Measurements from ENCODE around the gene DNAJC16. TPM values are rescaled to one million over a fixed set of nuclear protein-coding genes. Genes with fewer than 3 reads are reported as not detected.

Gene DNAJC16
- total and polyA plus RNA-seq, 2 of the 4 experiments (the other 2 are of a cell fraction): 8.0 to 13.1 TPM

- H3K4me3 ChIP-seq (ENCODE audit: insufficient read depth, low read depth, low read length): peak within 1 kb of the TSS; percentile 4; the same call in 1 of the 2 replicates
- no peaks in the 10 kb centered on the region for H3K4me1 ChIP-seq (ENCODE audit: control insufficient read depth, insufficient read depth, low read length)
- no peaks in the 10 kb centered on the region for H4K20me1 ChIP-seq (ENCODE audit: insufficient read depth, low read length)
- H3K56ac ChIP-seq (ENCODE audit: extremely low read depth, insufficient read depth, low read length): no peak within 1 kb of the TSS
- H3K79me1 ChIP-seq (ENCODE audit: low read depth in 1 of 2, low read length in 2 of 2): no peaks in the 10 kb centered on the region
- no peaks in the 10 kb centered on the region for H3K9me1 ChIP-seq (ENCODE audit: insufficient read depth, low read length)
- peak within 1 kb of the TSS; percentile 61 for H2AK9ac ChIP-seq (replicated peaks; ENCODE audit: low read depth, low read length, poor library complexity)
- no peak within 1 kb of the TSS for H2BK15ac ChIP-seq (ENCODE audit: low read depth, low read length)
- DNase-seq: no peak
- no peak within 1 kb of the TSS for H3K14ac ChIP-seq (replicated peaks; ENCODE audit: low read depth, low read length)
- dilution Hi-C loops (cut with HindIII; ENCODE audit: low sequenced_read_pairs, unreplicated experiment): no loop called here
- no peak within 1 kb of the TSS; the same call in 1 of the 2 replicates for H4K5ac ChIP-seq (ENCODE audit: low read depth, low read length)
- H4K8ac ChIP-seq (ENCODE audit: low read depth in 2 of 2, low read length in 2 of 2): peak within 1 kb of the TSS in 1 of 2 experiments; percentile 42; a peak in 1 of 4 replicates
- H3K27me3 ChIP-seq (ENCODE audit: control insufficient read depth, insufficient read depth, low read length): no peaks in the 10 kb centered on the region; the same call in 1 of the 2 replicates
- no peak within 1 kb of the TSS for H3K9ac ChIP-seq (ENCODE audit: low read depth, low read length)
- no peaks in the 10 kb centered on the region for H3K36me3 ChIP-seq (ENCODE audit: control insufficient read depth, insufficient read depth, low read length)
- in situ Hi-C loops (cut with MboI; ENCODE audit: low sequenced_read_pairs): no loop called here
- ChIA-PET CTCF (interaction anchor here (0.6 kb wide), 1 partner anchor 11 kb away, joined by 3 read pairs; no protein-coding TSS in a partner anchor), POLR2A (ENCODE audit: unreplicated experiment) (no interaction called here)
- peak; percentile 69 for ATAC-seq (ENCODE audit: low read depth)
- TF ChIP-seq CEBPB (IDR thresholded peaks at IDR 0.05; ENCODE audit: low read depth, low read length) (no peak), RCOR1 (IDR thresholded peaks at IDR 0.05; ENCODE audit: insufficient replicate concordance, low read length) (no peak), MAZ (IDR thresholded peaks at IDR 0.05; ENCODE audit: borderline replicate concordance, low read depth, low read length) (no peak), MAFK (IDR thresholded peaks at IDR 0.05; ENCODE audit: low read depth, low read length) (no peak), SMC3 (IDR thresholded peaks at IDR 0.05; ENCODE audit: low read depth, low read length) (no peak)
- TF ChIP-seq, protein P1, sequence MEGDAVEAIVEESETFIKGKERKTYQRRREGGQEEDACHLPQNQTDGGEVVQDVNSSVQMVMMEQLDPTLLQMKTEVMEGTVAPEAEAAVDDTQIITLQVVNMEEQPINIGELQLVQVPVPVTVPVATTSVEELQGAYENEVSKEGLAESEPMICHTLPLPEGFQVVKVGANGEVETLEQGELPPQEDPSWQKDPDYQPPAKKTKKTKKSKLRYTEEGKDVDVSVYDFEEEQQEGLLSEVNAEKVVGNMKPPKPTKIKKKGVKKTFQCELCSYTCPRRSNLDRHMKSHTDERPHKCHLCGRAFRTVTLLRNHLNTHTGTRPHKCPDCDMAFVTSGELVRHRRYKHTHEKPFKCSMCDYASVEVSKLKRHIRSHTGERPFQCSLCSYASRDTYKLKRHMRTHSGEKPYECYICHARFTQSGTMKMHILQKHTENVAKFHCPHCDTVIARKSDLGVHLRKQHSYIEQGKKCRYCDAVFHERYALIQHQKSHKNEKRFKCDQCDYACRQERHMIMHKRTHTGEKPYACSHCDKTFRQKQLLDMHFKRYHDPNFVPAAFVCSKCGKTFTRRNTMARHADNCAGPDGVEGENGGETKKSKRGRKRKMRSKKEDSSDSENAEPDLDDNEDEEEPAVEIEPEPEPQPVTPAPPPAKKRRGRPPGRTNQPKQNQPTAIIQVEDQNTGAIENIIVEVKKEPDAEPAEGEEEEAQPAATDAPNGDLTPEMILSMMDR (conservative IDR thresholded peaks at IDR 0.05; ENCODE audit: low read depth, low read length): 0 out of 2 replicates have a peak, but pooled peaks have one; percentile 19
- TF ChIP-seq, protein P2, sequence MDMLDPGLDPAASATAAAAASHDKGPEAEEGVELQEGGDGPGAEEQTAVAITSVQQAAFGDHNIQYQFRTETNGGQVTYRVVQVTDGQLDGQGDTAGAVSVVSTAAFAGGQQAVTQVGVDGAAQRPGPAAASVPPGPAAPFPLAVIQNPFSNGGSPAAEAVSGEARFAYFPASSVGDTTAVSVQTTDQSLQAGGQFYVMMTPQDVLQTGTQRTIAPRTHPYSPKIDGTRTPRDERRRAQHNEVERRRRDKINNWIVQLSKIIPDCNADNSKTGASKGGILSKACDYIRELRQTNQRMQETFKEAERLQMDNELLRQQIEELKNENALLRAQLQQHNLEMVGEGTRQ (IDR thresholded peaks at IDR 0.05; ENCODE audit: low read depth, low read length): no peak
- TF ChIP-seq, protein P3, sequence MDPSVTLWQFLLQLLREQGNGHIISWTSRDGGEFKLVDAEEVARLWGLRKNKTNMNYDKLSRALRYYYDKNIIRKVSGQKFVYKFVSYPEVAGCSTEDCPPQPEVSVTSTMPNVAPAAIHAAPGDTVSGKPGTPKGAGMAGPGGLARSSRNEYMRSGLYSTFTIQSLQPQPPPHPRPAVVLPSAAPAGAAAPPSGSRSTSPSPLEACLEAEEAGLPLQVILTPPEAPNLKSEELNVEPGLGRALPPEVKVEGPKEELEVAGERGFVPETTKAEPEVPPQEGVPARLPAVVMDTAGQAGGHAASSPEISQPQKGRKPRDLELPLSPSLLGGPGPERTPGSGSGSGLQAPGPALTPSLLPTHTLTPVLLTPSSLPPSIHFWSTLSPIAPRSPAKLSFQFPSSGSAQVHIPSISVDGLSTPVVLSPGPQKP (IDR thresholded peaks at IDR 0.05; ENCODE audit: borderline replicate concordance, low read depth, low read length): no peak
- no peak within 1 kb of the TSS for H2BK20ac ChIP-seq (ENCODE audit: low read depth, low read length)
- H2BK120ac ChIP-seq (ENCODE audit: low read depth, low read length): no peak within 1 kb of the TSS
- no peak within 1 kb of the TSS for H3K18ac ChIP-seq (ENCODE audit: low read depth, low read length)
- no TSS peak for BruUV-seq (replicated peaks)
- intact Hi-C loops (cut with micrococcal nuclease): no loop called here
- no peak within 1 kb of the TSS for H3K23ac ChIP-seq (ENCODE audit: low read depth, low read length)
- H2AFZ ChIP-seq (replicated peaks; ENCODE audit: low read length, poor library complexity): peak within 1 kb of the TSS; percentile 92
- 3% methylated on average over 35 of the region's 68 CpGs; no CpG with 5 or more reads in 1 of the 2 experiments for WGBS, 2 experiments (ENCODE audit: extremely low coverage in 2 of 2, insufficient read length in 1 of 2)
- H2AK5ac ChIP-seq (ENCODE audit: low read depth, low read length): no peak within 1 kb of the TSS
- no peak within 1 kb of the TSS for H2BK5ac ChIP-seq (ENCODE audit: low read depth, low read length, poor library complexity, severe bottlenecking)
- no peaks in the 10 kb centered on the region; the same call in 1 of the 2 replicates for H3K9me3 ChIP-seq (ENCODE audit: control insufficient read depth, insufficient read depth, low read length)
- peak within 1 kb of the TSS; percentile 49 for H3K4me2 ChIP-seq (ENCODE audit: low read depth, low read length)
- no peak within 1 kb of the TSS for H3K27ac ChIP-seq (ENCODE audit: insufficient read depth, low read length)
- no peak within 1 kb of the TSS for H3K4ac ChIP-seq (ENCODE audit: low read depth, low read length)
- no peak within 1 kb of the TSS for H4K91ac ChIP-seq (ENCODE audit: insufficient read depth, low read depth, low read length)
Observed at GRCh38 chr1:15584489-15585363, 58.1 kb downstream of the DNAJC16 start, which contains the start of gene AGMAT. Gene AGMAT, minus strand, starts transcription at chr1:15585051. Its CDS starts 84 bp downstream, at chr1:15584967.

All from IMR-90 (cell line).